Hepatocyte (in vitro differentiated cells): ENCODE data around the gene UVRAG. TPM values are rescaled to one million over a fixed set of nuclear protein-coding genes. Genes with fewer than 3 reads are reported as not detected.

Experiments used
- DNase-seq: peaks from one replicate; pipeline ENCODE4 v3.0.0-alpha.2; 2016; ENCODE audit warnings: low spot score
- H2AFZ ChIP-seq: fragments of 200-600 bp; sonication (generic); 2 replicates; pipeline ENCODE4 v1.6.0; 2016; ENCODE audit warnings: antibody characterized with exemption, mild to moderate bottlenecking
- H3K27ac ChIP-seq: fragments of 200-600 bp; sonication (generic); 2 replicates; pipeline ENCODE4 v1.5.1; 2016; ENCODE audit warnings: mild to moderate bottlenecking
- H3K27me3 ChIP-seq: fragments of 200-600 bp; sonication (generic); 2 replicates; pipeline ENCODE4 v1.6.1; 2016
- H3K36me3 ChIP-seq: fragments of 200-600 bp; sonication (generic); replicated peaks from 2 replicates; pipeline ENCODE4 v1.5.1; 2016; ENCODE audit warnings: low read depth; ENCODE audit not compliant: insufficient read depth
- H3K4me1 ChIP-seq: fragments of 200-600 bp; sonication (generic); 2 replicates; pipeline ENCODE4 v1.5.1; 2016; ENCODE audit warnings: mild to moderate bottlenecking, moderate library complexity; ENCODE audit not compliant: insufficient read depth
- H3K4me2 ChIP-seq: fragments of 200-600 bp; sonication (generic); 2 replicates; pipeline ENCODE4 v1.6.0; 2016
- H3K4me3 ChIP-seq: fragments of 200-600 bp; sonication (generic); 2 replicates; pipeline ENCODE4 v1.5.1; 2016; ENCODE audit warnings: mild to moderate bottlenecking
- H3K79me2 ChIP-seq: fragments of 200-600 bp; sonication (generic); 2 replicates; pipeline ENCODE4 v1.6.0; 2017; ENCODE audit warnings: mild to moderate bottlenecking
- H3K9me2 ChIP-seq: fragments of 200-600 bp; sonication (generic); replicated peaks from 2 replicates; pipeline ENCODE4 v1.6.0; 2017; ENCODE audit warnings: mild to moderate bottlenecking; ENCODE audit not compliant: insufficient read depth
- H3K9me3 ChIP-seq: fragments of 200-600 bp; sonication (generic); 2 replicates; pipeline ENCODE4 v1.5.1; 2016; ENCODE audit warnings: low read depth, mild to moderate bottlenecking
- H4K20me1 ChIP-seq: fragments of 200-600 bp; sonication (generic); 2 replicates; pipeline ENCODE4 v1.6.0; 2016; ENCODE audit warnings: mild to moderate bottlenecking; ENCODE audit not compliant: insufficient read depth, poor library complexity, severe bottlenecking
- CTCF ChIP-seq: fragments of 200-600 bp; sonication (generic); IDR thresholded peaks from 2 replicates; pipeline ENCODE4 v1.5.1; 2016; ENCODE audit warnings: antibody characterized with exemption, mild to moderate bottlenecking; ENCODE audit not compliant: poor library complexity
- EZH2 ChIP-seq: fragments of 200-600 bp; sonication (generic); IDR thresholded peaks from 2 replicates; pipeline ENCODE4 v1.6.1; 2016; ENCODE audit warnings: antibody characterized with exemption, mild to moderate bottlenecking, borderline replicate concordance
- EZH2phosphoT487 ChIP-seq: fragments of 200-600 bp; sonication (generic); IDR thresholded peaks from one replicate; pipeline ENCODE4 v1.6.1; 2018; ENCODE audit warnings: antibody characterized with exemption, mild to moderate bottlenecking, low read depth, moderate library complexity; ENCODE audit not compliant: unreplicated experiment, severe bottlenecking
- WGBS: methylation state at CpG from one replicate; pipeline ENCODE4 v1.1.6; 2016; ENCODE audit warnings: low lambda C conversion rate; ENCODE audit errors: missing lambda C conversion rate; 5-methylcytosine and 5-hydroxymethylcytosine counted together
- polyA plus RNA-seq: library from polyadenylated mRNA; unstranded; fragments of >200 nt; fragmentation: Nextera tagmentation; extraction: Ambion mirVana; gene quantifications from 2 replicates; pipeline ENCODE4 v1.2.1, GENCODE V29; 2016
- total RNA-seq: library from RNA; depleted of rRNA; stranded (reverse); fragments of >200 nt; gene quantifications from 2 replicates; pipeline ENCODE4 v1.2.3, GENCODE V29; 2014

Gene UVRAG
- total and polyA plus RNA-seq, 2 experiments from 2014 or later: 15.3 to 36.5 TPM

DNA sequence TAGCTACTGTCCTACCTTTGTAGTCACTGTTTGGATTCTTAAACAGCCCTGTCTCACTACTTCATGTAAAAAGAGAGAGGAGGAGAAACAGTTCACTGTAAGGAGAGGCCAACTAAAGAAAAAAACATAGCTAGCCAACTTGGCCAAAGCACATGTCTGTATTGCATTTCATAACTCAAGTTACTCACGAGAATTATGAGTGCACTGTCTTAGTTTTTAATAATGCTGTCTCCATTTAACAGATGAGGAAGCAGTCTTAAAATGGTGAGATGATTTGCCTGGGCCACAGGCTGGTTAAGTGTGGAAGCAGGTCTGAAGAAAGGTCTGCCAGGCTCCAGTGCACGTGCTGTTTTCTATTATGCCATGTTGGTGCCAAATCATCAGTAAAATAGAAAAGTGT is 104.5 kb downstream of the UVRAG start:
- Histone ChIP-seq H3K27ac (peak overlapping the region; percentile 4), H3K4me3 (no peak overlapping the region), H2AFZ (no peak overlapping the region), H3K9me3 (no peaks in the 10 kb centered on the region), H3K4me2 (peak overlapping the region; percentile 25), H4K20me1 (no peaks in the 10 kb centered on the region), H3K36me3 (no peaks in the 10 kb centered on the region), H3K79me2 (peaks cover 2% of the 10 kb centered on the region), H3K9me2 (no peaks in the 10 kb centered on the region), H3K27me3 (no peaks in the 10 kb centered on the region), H3K4me1 (peaks cover 5% of the 10 kb centered on the region)
- TF ChIP-seq EZH2phosphoT487 (no peak), EZH2 (no peak), CTCF (no peak)
- 78% methylated on average over 2 of the region's 2 CpGs for WGBS
- no peak for DNase-seq

DNA sequence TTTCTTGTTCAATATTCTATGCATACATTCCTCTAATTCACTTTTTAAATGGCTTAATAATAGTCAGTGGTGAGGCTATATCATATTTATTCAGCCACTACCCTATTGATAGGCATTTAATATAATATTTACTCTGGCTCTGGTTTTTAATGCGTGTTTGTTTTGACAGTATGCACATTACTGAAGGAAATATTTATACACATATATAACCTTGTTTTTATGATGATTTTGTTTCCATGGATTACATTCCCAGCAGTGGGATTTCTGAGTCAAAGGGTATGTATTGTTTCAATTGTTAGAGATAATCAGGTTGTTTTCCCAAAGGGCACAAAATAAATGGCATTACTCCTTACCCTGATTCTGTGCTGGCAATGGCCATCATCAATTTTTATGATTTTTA is 105.8 kb downstream of the UVRAG start:
- WGBS: 97% methylated on average over 1 of the region's 1 CpG
- no peak for DNase-seq
- no peak for TF ChIP-seq CTCF

DNA sequence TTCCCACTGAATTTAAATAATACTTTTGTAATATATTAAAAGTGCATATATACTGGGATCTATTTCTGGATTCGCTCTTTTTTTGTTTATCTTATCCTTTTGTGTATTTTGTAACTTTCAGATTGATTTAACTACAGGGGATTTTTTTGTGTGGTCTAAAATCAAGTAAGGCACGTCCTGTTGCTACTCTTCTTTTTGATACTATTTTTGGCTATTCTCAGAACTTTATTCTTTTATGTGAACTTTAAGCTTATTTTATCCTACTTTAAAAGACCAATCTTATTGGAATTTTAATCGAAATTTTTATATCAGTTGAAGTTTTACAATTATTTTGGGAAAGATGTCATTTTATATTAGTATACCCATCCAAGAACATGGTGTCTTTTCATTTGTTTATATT is 106.8 kb downstream of the UVRAG start:
- TF ChIP-seq CTCF: no peak
- TF ChIP-seq EZH2phosphoT487: no peak
- no peak for TF ChIP-seq EZH2
- Histone ChIP-seq H3K9me3 (no peaks in the 10 kb centered on the region), H3K27ac (no peak overlapping the region), H3K4me1 (peaks cover 24% of the 10 kb centered on the region), H3K4me3 (no peak overlapping the region), H2AFZ (no peak overlapping the region), H3K9me2 (no peaks in the 10 kb centered on the region), H3K79me2 (peaks cover 6% of the 10 kb centered on the region), H3K36me3 (no peaks in the 10 kb centered on the region), H3K27me3 (no peaks in the 10 kb centered on the region), H4K20me1 (no peaks in the 10 kb centered on the region), H3K4me2 (no peak overlapping the region)
- no peak for DNase-seq
- 77% methylated on average over 3 of the region's 3 CpGs for WGBS

More for the DNA sequence above, 105.8 kb downstream of the UVRAG start:
- Histone ChIP-seq H3K9me2 (no peaks in the 10 kb centered on the region), H3K27ac (no peak overlapping the region), H3K4me2 (no peak overlapping the region), H3K36me3 (no peaks in the 10 kb centered on the region), H3K9me3 (no peaks in the 10 kb centered on the region), H3K79me2 (peaks cover 2% of the 10 kb centered on the region), H3K27me3 (no peaks in the 10 kb centered on the region), H2AFZ (no peak overlapping the region), H4K20me1 (no peaks in the 10 kb centered on the region), H3K4me3 (no peak overlapping the region), H3K4me1 (peaks cover 18% of the 10 kb centered on the region)
